H9 (cell line): ENCODE measurements around the gene PNRC1. TPM values are rescaled to one million over a fixed set of nuclear protein-coding genes. Genes with fewer than 3 reads are reported as not detected.
"Not testable (repeated sequence)": the region's sequence is repeated elsewhere in the genome, so short reads cannot be mapped to it uniquely, and the experiment has no call there.

ENCODE experiments used
- DNase-seq: peaks from one replicate; pipeline ENCODE4 v3.0.0-alpha.2; 2017
- H2AFZ ChIP-seq: one replicate; pipeline ENCODE4 v1.6.1; 2013; ENCODE audit warnings: mild to moderate bottlenecking, low read length, control low read depth, moderate library complexity
- H2AK5ac ChIP-seq: 2 replicates; pipeline ENCODE4 v1.6.1; 2013; ENCODE audit warnings: low read length, control low read depth, mixed read lengths; ENCODE audit not compliant: insufficient read length
- H2BK120ac ChIP-seq: one replicate; pipeline ENCODE4 v1.6.1; 2013; ENCODE audit warnings: low read depth, mild to moderate bottlenecking, low read length, control low read depth, inconsistent platforms; ENCODE audit not compliant: poor library complexity, severe bottlenecking
- H2BK12ac ChIP-seq: 2 replicates; pipeline ENCODE4 v1.6.1; 2013; ENCODE audit warnings: low read length, control low read depth, mixed read lengths, low read depth; ENCODE audit not compliant: insufficient read length
- H2BK15ac ChIP-seq: 2 replicates; pipeline ENCODE4 v1.6.1; 2013; ENCODE audit warnings: low read depth, low read length, control low read depth
- H2BK20ac ChIP-seq: one replicate; pipeline ENCODE4 v1.6.1; 2013; ENCODE audit warnings: low read depth, mild to moderate bottlenecking, low read length, control low read depth, inconsistent platforms; ENCODE audit not compliant: poor library complexity, severe bottlenecking
- H2BK5ac ChIP-seq: 2 replicates; pipeline ENCODE4 v1.6.1; 2013; ENCODE audit warnings: low read length, control low read depth, mixed read lengths; ENCODE audit not compliant: insufficient read length
- H3K14ac ChIP-seq: 2 replicates; pipeline ENCODE4 v1.6.1; 2013; ENCODE audit warnings: low read length, control low read depth; ENCODE audit not compliant: insufficient read depth
- H3K18ac ChIP-seq: 2 replicates; pipeline ENCODE4 v1.6.1; 2013; ENCODE audit warnings: low read depth, mild to moderate bottlenecking, mixed read lengths, low read length, control low read depth; ENCODE audit not compliant: insufficient read length
- H3K23ac ChIP-seq: 2 replicates; pipeline ENCODE4 v1.6.1; 2013; ENCODE audit warnings: low read length, control low read depth, mixed read lengths, low read depth; ENCODE audit not compliant: insufficient read length
- H3K23me2 ChIP-seq: 2 replicates; pipeline ENCODE4 v1.6.1; 2013; ENCODE audit warnings: low read depth, mild to moderate bottlenecking, mixed read lengths, low read length, control low read depth; ENCODE audit not compliant: insufficient read length, poor library complexity, severe bottlenecking
- H3K27ac ChIP-seq: 2 replicates; pipeline ENCODE4 v1.5.1; 2013; ENCODE audit warnings: low read length, control low read depth, mixed read lengths, low read depth; ENCODE audit not compliant: insufficient read length
- H3K27me3 ChIP-seq: 2 replicates; pipeline ENCODE4 v1.6.1; 2013; ENCODE audit warnings: low read length, control low read depth, inconsistent platforms; ENCODE audit not compliant: insufficient read depth
- H3K4ac ChIP-seq: 2 replicates; pipeline ENCODE4 v1.6.1; 2013; ENCODE audit warnings: low read depth, mild to moderate bottlenecking, control low read depth, inconsistent platforms, low read length, moderate library complexity
- H3K4me1 ChIP-seq: 2 replicates; pipeline ENCODE4 v1.6.1; 2013; ENCODE audit warnings: low read length, control low read depth, inconsistent platforms; ENCODE audit not compliant: insufficient read depth
- H3K4me2 ChIP-seq: 2 replicates; pipeline ENCODE4 v1.6.1; 2013; ENCODE audit warnings: low read length, control low read depth, mixed read lengths; ENCODE audit not compliant: insufficient read length, insufficient read depth
- H3K56ac ChIP-seq: 2 replicates; pipeline ENCODE4 v1.6.1; 2013; ENCODE audit warnings: low read depth, mild to moderate bottlenecking, mixed read lengths, low read length, control low read depth; ENCODE audit not compliant: insufficient read length
- H3K79me1 ChIP-seq: 2 replicates; pipeline ENCODE4 v1.6.1; 2013; ENCODE audit warnings: low read depth, mild to moderate bottlenecking, moderate library complexity, low read length, control low read depth, inconsistent platforms; ENCODE audit not compliant: insufficient read depth, poor library complexity, severe bottlenecking
- H3K79me2 ChIP-seq: 2 replicates; pipeline ENCODE4 v1.6.1; 2013; ENCODE audit warnings: low read length, control low read depth, inconsistent platforms; ENCODE audit not compliant: insufficient read depth
- H3K9ac ChIP-seq: 2 replicates; pipeline ENCODE4 v1.6.1; 2013; ENCODE audit warnings: low read length, control low read depth, mixed read lengths; ENCODE audit not compliant: insufficient read length; ENCODE audit errors: extremely low read depth
- H3K9me3 ChIP-seq: one replicate; pipeline ENCODE4 v1.6.1; 2013; ENCODE audit warnings: low read depth, low read length, inconsistent platforms; ENCODE audit not compliant: control insufficient read depth
- H3T11ph ChIP-seq: one replicate; pipeline ENCODE4 v1.6.1; 2013; ENCODE audit warnings: mild to moderate bottlenecking, low read length, control low read depth, inconsistent platforms
- H4K20me1 ChIP-seq: one replicate; pipeline ENCODE4 v1.6.1; 2013; ENCODE audit not compliant: control insufficient read depth, insufficient read length, insufficient read depth
- H4K5ac ChIP-seq: 2 replicates; pipeline ENCODE4 v1.6.1; 2013; ENCODE audit warnings: low read depth, mild to moderate bottlenecking, mixed read lengths, low read length, control low read depth; ENCODE audit not compliant: insufficient read length
- H4K8ac ChIP-seq: replicated peaks from 2 replicates; pipeline ENCODE4 v1.6.1; 2013; ENCODE audit warnings: low read length, control low read depth, mixed read lengths, low read depth; ENCODE audit not compliant: insufficient read length
- H4K91ac ChIP-seq: 2 replicates; pipeline ENCODE4 v1.6.1; 2013; ENCODE audit warnings: low read depth, mild to moderate bottlenecking, moderate library complexity, mixed read lengths, low read length, control low read depth; ENCODE audit not compliant: insufficient read length
- H3K27ac Mint-ChIP-seq, 3 experiments: 2 replicates in 2 of 3; 3 replicates in 1 of 3; pipeline ENCODE4 v1.8.0; 2020 to 2021; ENCODE audit warnings: mixed read lengths in 3 of 3, mild to moderate bottlenecking in 1 of 3, moderate library complexity in 1 of 3
- H3K27me3 Mint-ChIP-seq: 2 replicates; pipeline ENCODE4 v1.8.0; 2021; ENCODE audit warnings: low read depth, mild to moderate bottlenecking, moderate library complexity, mixed read lengths
- H3K36me3 Mint-ChIP-seq, 3 experiments: 2 replicates in 2 of 3; 3 replicates in 1 of 3; pipeline ENCODE4 v1.8.0; 2020 to 2021; ENCODE audit warnings: low read depth in 3 of 3, mixed read lengths in 3 of 3; ENCODE audit not compliant: insufficient read depth in 1 of 3
- H3K4me1 Mint-ChIP-seq, 2 experiments: 2 replicates each; pipeline ENCODE4 v1.8.0; 2020; ENCODE audit warnings: mixed read lengths in 2 of 2
- H3K4me3 Mint-ChIP-seq, 2 experiments: 2 replicates in 1 of 2; 3 replicates in 1 of 2; pipeline ENCODE4 v1.8.0; 2020 to 2021; ENCODE audit warnings: mild to moderate bottlenecking in 2 of 2, mixed read lengths in 2 of 2, moderate library complexity in 1 of 2
- H3K9me3 Mint-ChIP-seq, 2 experiments: 2 replicates in 1 of 2; 3 replicates in 1 of 2; pipeline ENCODE4 v1.8.0; 2020; ENCODE audit warnings: mild to moderate bottlenecking in 2 of 2, mixed read lengths in 2 of 2, moderate library complexity in 1 of 2
- WGBS: extraction: QIAGEN DNeasy Blood & Tissue Kit; methylation state at CpG from one replicate; pipeline ENCODE4 v1.1.7; 2013; ENCODE audit warnings: missing lambda C conversion rate, low lambda C conversion rate, mixed read lengths; ENCODE audit not compliant: insufficient read length; ENCODE audit errors: extremely low coverage; 5-methylcytosine and 5-hydroxymethylcytosine counted together
- total RNA-seq: library from RNA; stranded (reverse); gene quantifications from 2 replicates; pipeline ENCODE4 v1.2.1, GENCODE V29; 2021
- TF ChIP-seq, protein P1 (sequence below): fragments of 200-600 bp; sonication (generic); conservative IDR thresholded peaks from 3 replicates; pipeline ENCODE4 v1.8.0; 2021; ENCODE audit warnings: antibody characterized with exemption, mild to moderate bottlenecking

Gene PNRC1
- total RNA-seq, 1 experiment from 2014 or later, result 57.4 TPM

DNA sequence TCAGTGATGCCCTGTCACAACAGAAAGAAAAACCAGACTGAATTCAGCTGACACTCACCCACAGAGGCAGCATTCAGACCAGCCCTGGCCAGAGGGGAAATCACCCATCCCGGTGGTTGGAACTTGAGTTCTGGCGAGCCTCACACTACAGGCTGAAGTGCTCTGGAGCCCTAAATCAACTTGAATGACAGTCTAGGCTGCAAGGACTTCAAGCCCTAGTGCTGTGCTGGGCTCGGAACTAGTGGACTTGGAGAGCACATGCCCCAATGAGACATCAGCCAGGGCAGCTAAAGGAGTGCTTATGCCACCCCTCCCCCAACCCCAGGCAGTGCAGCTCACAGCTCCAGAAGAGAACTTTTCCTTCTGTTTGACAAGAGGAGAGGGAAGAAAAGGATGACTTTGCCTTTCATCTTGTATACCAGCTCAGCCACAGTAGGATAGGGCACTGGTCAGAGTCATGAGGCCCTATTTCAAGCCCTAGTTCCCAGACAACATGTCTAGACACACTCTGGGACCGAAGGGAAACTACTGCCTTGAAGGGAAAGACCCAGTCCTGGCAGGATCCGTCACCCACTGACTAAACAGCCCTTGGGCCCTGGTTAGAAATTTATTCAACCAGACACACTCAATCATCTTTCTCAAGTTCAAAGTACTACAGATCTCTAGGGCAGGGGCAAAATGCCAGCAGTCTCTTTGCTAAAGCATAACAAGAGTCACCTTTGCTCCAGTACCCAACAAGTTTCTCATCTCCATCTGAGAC lies 43.2 kb upstream of the PNRC1 start:
- H2BK5ac ChIP-seq, result no peak overlapping the region
- H3K4me1 Mint-ChIP-seq, result peaks cover 22% of the 10 kb centered on the region in 2 experiments
- H3K9me3 Mint-ChIP-seq, result peaks cover 22 to 24% of the 10 kb centered on the region in 2 experiments
- no peak overlapping the region for H3K9ac ChIP-seq
- TF ChIP-seq, protein P1, sequence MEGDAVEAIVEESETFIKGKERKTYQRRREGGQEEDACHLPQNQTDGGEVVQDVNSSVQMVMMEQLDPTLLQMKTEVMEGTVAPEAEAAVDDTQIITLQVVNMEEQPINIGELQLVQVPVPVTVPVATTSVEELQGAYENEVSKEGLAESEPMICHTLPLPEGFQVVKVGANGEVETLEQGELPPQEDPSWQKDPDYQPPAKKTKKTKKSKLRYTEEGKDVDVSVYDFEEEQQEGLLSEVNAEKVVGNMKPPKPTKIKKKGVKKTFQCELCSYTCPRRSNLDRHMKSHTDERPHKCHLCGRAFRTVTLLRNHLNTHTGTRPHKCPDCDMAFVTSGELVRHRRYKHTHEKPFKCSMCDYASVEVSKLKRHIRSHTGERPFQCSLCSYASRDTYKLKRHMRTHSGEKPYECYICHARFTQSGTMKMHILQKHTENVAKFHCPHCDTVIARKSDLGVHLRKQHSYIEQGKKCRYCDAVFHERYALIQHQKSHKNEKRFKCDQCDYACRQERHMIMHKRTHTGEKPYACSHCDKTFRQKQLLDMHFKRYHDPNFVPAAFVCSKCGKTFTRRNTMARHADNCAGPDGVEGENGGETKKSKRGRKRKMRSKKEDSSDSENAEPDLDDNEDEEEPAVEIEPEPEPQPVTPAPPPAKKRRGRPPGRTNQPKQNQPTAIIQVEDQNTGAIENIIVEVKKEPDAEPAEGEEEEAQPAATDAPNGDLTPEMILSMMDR, result no peak
- no peaks in the 10 kb centered on the region for H3K23me2 ChIP-seq
- H4K20me1 ChIP-seq, result no peaks in the 10 kb centered on the region
- H3K23ac ChIP-seq, result no peak overlapping the region
- no peak overlapping the region for H3K27ac Mint-ChIP-seq
- no peak overlapping the region for H3K4me3 Mint-ChIP-seq
- WGBS, result no CpG with 5 or more reads among the region's 5 CpGs
- no peak overlapping the region for H4K91ac ChIP-seq
- no peaks in the 10 kb centered on the region for H3K4me1 ChIP-seq
- peaks cover 1% of the 10 kb centered on the region; the same call in 1 of the 2 replicates for H3K27me3 Mint-ChIP-seq
- no peak for DNase-seq
- H4K5ac ChIP-seq, result no peak overlapping the region
- H3K18ac ChIP-seq, result no peak overlapping the region
- no peak overlapping the region for H4K8ac ChIP-seq
- H3K9me3 ChIP-seq, result no peaks in the 10 kb centered on the region
- H3K14ac ChIP-seq, result no peak overlapping the region
- no peaks in the 10 kb centered on the region for H3K79me1 ChIP-seq
- H3K4me2 ChIP-seq, result no peak overlapping the region
- H3K27me3 ChIP-seq, result no peaks in the 10 kb centered on the region
- no peak overlapping the region for H2BK15ac ChIP-seq
- H2BK120ac ChIP-seq, result no peak overlapping the region
- no peaks in the 10 kb centered on the region for H3K79me2 ChIP-seq
- no peak overlapping the region for H2BK20ac ChIP-seq
- no peak overlapping the region for H2AFZ ChIP-seq
- H2AK5ac ChIP-seq, result no peak overlapping the region
- H3T11ph ChIP-seq, result no peak overlapping the region
- no peak overlapping the region for H2BK12ac ChIP-seq
- H3K56ac ChIP-seq, result no peak overlapping the region
- H3K4ac ChIP-seq, result no peak overlapping the region
- H3K27ac ChIP-seq, result no peak overlapping the region
- peaks cover 9 to 21% (median 9%) of the 10 kb centered on the region in 3 experiments for H3K36me3 Mint-ChIP-seq

DNA sequence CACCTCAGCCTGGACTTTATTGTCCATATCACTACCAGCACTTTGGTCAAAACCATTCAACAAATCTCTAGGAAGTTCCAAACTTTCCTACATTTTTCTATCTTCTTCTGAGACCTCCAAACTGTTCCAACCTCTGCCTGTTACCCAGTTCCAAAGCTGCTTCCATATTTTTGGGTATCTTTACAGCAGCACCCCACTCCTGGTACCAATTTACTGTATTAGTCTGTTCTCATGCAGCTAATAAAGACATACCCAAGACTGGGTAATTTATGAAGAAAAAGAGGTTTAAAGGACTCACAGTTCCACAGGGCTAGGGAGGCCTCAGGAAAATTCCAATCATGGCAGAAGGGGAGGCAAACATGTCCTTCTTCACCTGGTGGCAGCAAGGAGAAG lies 42.7 kb upstream of the PNRC1 start:
- H3K9me3 Mint-ChIP-seq, result peaks cover 22 to 24% of the 10 kb centered on the region in 2 experiments
- H3K9me3 ChIP-seq, H3K9ac ChIP-seq, H3K56ac ChIP-seq, H2BK20ac ChIP-seq, H3K23ac ChIP-seq, H3K23me2 ChIP-seq, H4K5ac ChIP-seq, H3K4me2 ChIP-seq, H2AK5ac ChIP-seq, H3K27me3 ChIP-seq, H3K27ac ChIP-seq, H3K79me1 ChIP-seq, H4K20me1 ChIP-seq, H3K4me1 ChIP-seq, H2BK120ac ChIP-seq, H4K91ac ChIP-seq, H3K18ac ChIP-seq, H3K14ac ChIP-seq, H2BK12ac ChIP-seq, H4K8ac ChIP-seq, H3K79me2 ChIP-seq, H3T11ph ChIP-seq, H2BK15ac ChIP-seq, H3K4me3 Mint-ChIP-seq, DNase-seq, H2BK5ac ChIP-seq, H3K27ac Mint-ChIP-seq, H3K4ac ChIP-seq, H3K27me3 Mint-ChIP-seq, H2AFZ ChIP-seq: not testable (repeated sequence)
- H3K4me1 Mint-ChIP-seq, result peaks cover 22 to 25% of the 10 kb centered on the region in 2 experiments
- peaks cover 9 to 21% (median 9%) of the 10 kb centered on the region in 3 experiments for H3K36me3 Mint-ChIP-seq
